Right cardiac atrium (tissue), 5 donors: ENCODE data around the gene UGT1A8. TPM values are rescaled to one million over a fixed set of nuclear protein-coding genes. Genes with fewer than 3 reads are reported as not detected.

Source experiments
- ATAC-seq, 2 donors: fragments of 200-7000 bp; cut with Tn5 transposase; one replicate each; pipeline versions ENCODE4 v1.8.0 to v1.9.1; 2020; ENCODE audit warnings: moderate library complexity in 2 of 2, mild to moderate bottlenecking in 1 of 2
- DNase-seq, 3 donors: peaks; one replicate each; pipeline ENCODE4 v3.0.0-alpha.2; 2020
- H3K27ac ChIP-seq: one replicate; pipeline ENCODE4 v1.5.1; 2013; ENCODE audit warnings: mild to moderate bottlenecking, low read length, control low read depth, moderate library complexity
- H3K27me3 ChIP-seq: one replicate; pipeline ENCODE4 v1.6.1; 2013; ENCODE audit not compliant: control insufficient read depth, insufficient read depth
- H3K4me1 ChIP-seq: one replicate; pipeline ENCODE4 v1.6.1; 2013; ENCODE audit warnings: low read length; ENCODE audit not compliant: control insufficient read depth, insufficient read depth
- H3K4me3 ChIP-seq: one replicate; pipeline ENCODE4 v1.5.1; 2013; ENCODE audit warnings: low read length, control low read depth
- H3K9me3 ChIP-seq: one replicate; pipeline ENCODE4 v1.6.1; 2013; ENCODE audit warnings: low read length; ENCODE audit not compliant: control insufficient read depth
- WGBS: extraction: QIAGEN DNeasy Blood & Tissue Kit; methylation state at CpG from one replicate; pipeline ENCODE4 v1.1.7; 2013; 5-methylcytosine and 5-hydroxymethylcytosine counted together
- intact Hi-C, 4 donors: fragments of 100-400 bp; cut with DNase I; formaldehyde crosslinking; loops; one replicate each; pipeline versions ENCODE4 v1.11.0 to v1.14.0; 2022 to 2023
- polyA plus RNA-seq: library from polyadenylated mRNA; stranded (reverse); fragments of 200-250 nt; gene quantifications from one replicate; pipeline ENCODE4 v1.2.3, GENCODE V29; 2013
- total RNA-seq, 4 donors: library from RNA; stranded (reverse); fragmentation: NEBNext Ultra II Directional; extraction: Animal tissue kit (Norgen Biotek cat#: 25700); gene quantifications; one replicate each; pipeline ENCODE4 v1.2.1, GENCODE V29; 2021
- donor health status: healthy with polysubstance abuse.
- donor health status: DM: no; HTN: yes; CAD: no.
- donor health status: DM: no; HTN: no; CAD: no.
- donor health status: DM: no; HTN: yes; CAD: no; lungs with severe emphysema.
- donor health status: DM: yes; HTN: yes; CAD: no.

UGT1A8 gene
- total and polyA plus RNA-seq, 5 donors, result not detected

GRCh38 chr2:233671290-233672161 lies 54.1 kb downstream of the UGT1A8 start, which contains the start of gene UGT1A9:
UGT1A9 (plus strand) TSS chr2:233671898; CDS start chr2:233671935, 37 bp downstream.
- H3K27me3 ChIP-seq, result no peaks in the 10 kb centered on the region
- H3K9me3 ChIP-seq, result no peaks in the 10 kb centered on the region
- intact Hi-C loops, result no loop called here
- 78% methylated on average over 5 of the region's 5 CpGs for WGBS
- H3K27ac ChIP-seq, result no peak within 1 kb of the TSS
- no peak for ATAC-seq
- no peaks in the 10 kb centered on the region for H3K4me1 ChIP-seq
- DNase-seq, result no peak
- no peak within 1 kb of the TSS for H3K4me3 ChIP-seq

DNA sequence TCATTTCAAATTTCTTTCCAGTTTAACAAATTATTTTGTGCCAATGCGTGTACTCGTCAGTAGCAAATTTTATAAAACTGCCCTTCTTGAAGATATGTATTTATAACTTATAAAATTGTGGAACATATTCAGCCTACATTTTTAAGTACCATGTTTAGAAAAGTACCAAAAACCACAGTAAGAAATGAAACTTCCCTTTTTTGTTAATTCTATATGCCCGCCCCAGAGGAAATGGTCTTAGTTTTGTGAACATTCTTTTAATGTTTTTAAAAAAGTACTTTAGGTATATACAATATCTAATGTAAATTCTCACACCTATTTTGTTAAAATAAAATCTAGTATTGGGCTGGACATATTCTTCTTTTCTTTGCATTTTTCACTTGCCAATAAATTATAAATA lies 55.5 kb downstream of the UGT1A8 start:
- H3K9me3 ChIP-seq, result no peaks in the 10 kb centered on the region
- no peak for DNase-seq
- no peaks in the 10 kb centered on the region for H3K27me3 ChIP-seq
- no peak overlapping the region for H3K4me3 ChIP-seq
- 70% methylated on average over 3 of the region's 3 CpGs for WGBS
- no peaks in the 10 kb centered on the region for H3K4me1 ChIP-seq
- no peak for ATAC-seq
- intact Hi-C loops, result no loop called here
- no peak overlapping the region for H3K27ac ChIP-seq

DNA sequence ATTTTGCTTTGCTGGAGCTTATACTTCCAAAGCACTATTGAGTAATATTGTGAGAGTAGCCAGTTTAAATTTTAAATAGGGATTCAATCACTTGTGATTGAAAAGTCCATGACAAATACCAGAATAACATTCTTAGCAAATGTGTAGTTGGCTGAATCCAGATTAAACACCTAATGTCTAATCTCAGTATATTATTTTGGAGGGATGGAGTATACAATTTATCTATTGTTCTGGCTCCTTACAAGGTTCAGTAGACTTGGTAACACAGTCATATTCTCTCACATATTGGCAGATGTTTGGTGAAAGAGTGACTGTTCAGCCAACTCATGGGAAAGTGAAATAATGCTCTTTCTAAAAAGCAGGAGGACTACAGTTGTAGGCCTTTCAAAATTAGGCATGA lies 56.5 kb downstream of the UGT1A8 start:
- no peaks in the 10 kb centered on the region for H3K4me1 ChIP-seq
- DNase-seq (no peak), ATAC-seq (no peak)
- no peaks in the 10 kb centered on the region for H3K27me3 ChIP-seq
- H3K27ac ChIP-seq, result no peak overlapping the region
- no peaks in the 10 kb centered on the region for H3K9me3 ChIP-seq
- intact Hi-C loops, result no loop called here
- H3K4me3 ChIP-seq, result no peak overlapping the region

- ATAC-seq, result no peak
- no peaks in the 10 kb centered on the region for H3K4me1 ChIP-seq
- intact Hi-C loops, result no loop called here
- no peaks in the 10 kb centered on the region for H3K9me3 ChIP-seq
- DNase-seq, result no peak
- no peak overlapping the region for H3K4me3 ChIP-seq
- no peaks in the 10 kb centered on the region for H3K27me3 ChIP-seq
- 53% methylated on average over 1 of the region's 1 CpG for WGBS
- H3K27ac ChIP-seq, result no peak overlapping the region
These were observed 56.9 kb downstream of the UGT1A8 start for GRCh38 chr2:233674314-233674713.

DNA sequence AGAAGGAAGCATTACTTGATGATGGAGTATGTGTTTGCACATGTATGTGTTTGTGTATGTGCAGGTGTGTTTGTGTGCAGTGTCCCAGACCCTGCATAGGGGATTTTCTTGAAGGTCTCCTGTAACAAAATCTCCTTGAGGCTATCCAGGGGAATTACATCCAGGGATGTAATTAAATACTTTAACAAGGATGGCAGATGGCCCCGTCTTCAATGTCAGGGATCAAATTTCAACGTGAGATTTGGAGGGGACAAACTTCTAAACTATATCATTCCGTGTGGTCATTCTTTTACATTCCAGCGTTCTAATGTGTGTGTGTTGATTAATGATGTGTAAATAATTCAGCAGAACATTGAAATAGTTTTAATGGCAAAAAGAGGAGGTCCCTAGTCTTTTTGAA lies 57.6 kb downstream of the UGT1A8 start:
- WGBS, result 34% methylated on average over 4 of the region's 4 CpGs
- ATAC-seq, result no peak
- Histone ChIP-seq H3K9me3 (no peaks in the 10 kb centered on the region), H3K27ac (no peak overlapping the region), H3K4me3 (no peak overlapping the region), H3K27me3 (no peaks in the 10 kb centered on the region), H3K4me1 (no peaks in the 10 kb centered on the region)
- no peak for DNase-seq
- intact Hi-C loops, result no loop called here

GRCh38 chr2:233676046-233676445 lies 58.6 kb downstream of the UGT1A8 start:
- DNase-seq, result no peak
- intact Hi-C loops, result no loop called here
- Histone ChIP-seq H3K27ac (no peak overlapping the region), H3K4me1 (no peaks in the 10 kb centered on the region), H3K4me3 (no peak overlapping the region), H3K27me3 (no peaks in the 10 kb centered on the region), H3K9me3 (no peaks in the 10 kb centered on the region)
- 85% methylated on average over 2 of the region's 2 CpGs for WGBS
- ATAC-seq, result no peak

GRCh38 chr2:233679196-233679595 lies 61.8 kb downstream of the UGT1A8 start:
- no peak for ATAC-seq
- intact Hi-C loops, result no loop called here
- no peak overlapping the region for H3K4me3 ChIP-seq

GRCh38 chr2:233680361-233681045 lies 63.1 kb downstream of the UGT1A8 start:
- Histone ChIP-seq H3K4me1 (no peaks in the 10 kb centered on the region), H3K27me3 (no peaks in the 10 kb centered on the region), H3K9me3 (no peaks in the 10 kb centered on the region), H3K27ac (no peak overlapping the region), H3K4me3 (no peak overlapping the region)
- intact Hi-C loops, result no loop called here
- ATAC-seq, result no peak
- DNase-seq, result no peak
- 83% methylated on average over 4 of the region's 4 CpGs for WGBS

More at GRCh38 chr2:233679196-233679595, 61.8 kb downstream of the UGT1A8 start:
- Histone ChIP-seq H3K9me3 (no peaks in the 10 kb centered on the region), H3K27ac (no peak overlapping the region), H3K4me1 (no peaks in the 10 kb centered on the region), H3K27me3 (no peaks in the 10 kb centered on the region)
- DNase-seq, result no peak
- 71% methylated on average over 4 of the region's 4 CpGs for WGBS

GRCh38 chr2:233681521-233682099 lies 64.2 kb downstream of the UGT1A8 start, which contains the start of gene UGT1A7:
UGT1A7 (plus strand) TSS chr2:233681901; CDS start chr2:233681938, 37 bp downstream.
- intact Hi-C loops, result no loop called here
- no peak for DNase-seq
- no peaks in the 10 kb centered on the region for H3K27me3 ChIP-seq
- no peak for ATAC-seq
- WGBS, result 73% methylated on average over 5 of the region's 5 CpGs
- H3K9me3 ChIP-seq, result no peaks in the 10 kb centered on the region
- no peaks in the 10 kb centered on the region for H3K4me1 ChIP-seq
- H3K4me3 ChIP-seq, result no peak within 1 kb of the TSS
- no peak within 1 kb of the TSS for H3K27ac ChIP-seq

GRCh38 chr2:233684640-233685039 lies 67.2 kb downstream of the UGT1A8 start:
- 82% methylated on average over 1 of the region's 1 CpG for WGBS
- ATAC-seq (no peak), DNase-seq (no peak)
- Histone ChIP-seq H3K4me1 (no peaks in the 10 kb centered on the region), H3K27ac (no peak overlapping the region), H3K27me3 (no peaks in the 10 kb centered on the region), H3K4me3 (no peak overlapping the region), H3K9me3 (no peaks in the 10 kb centered on the region)
- intact Hi-C loops, result no loop called here

GRCh38 chr2:233686928-233687327 lies 69.5 kb downstream of the UGT1A8 start:
- no peaks in the 10 kb centered on the region for H3K27me3 ChIP-seq
- intact Hi-C loops, result no loop called here
- no peak overlapping the region for H3K4me3 ChIP-seq
- H3K4me1 ChIP-seq, result no peaks in the 10 kb centered on the region
- no peaks in the 10 kb centered on the region for H3K9me3 ChIP-seq
- no peak overlapping the region for H3K27ac ChIP-seq
- DNase-seq (no peak), ATAC-seq (no peak)
- WGBS, result 78% methylated on average over 5 of the region's 5 CpGs
